Measurements from ENCODE around the gene KIF26A.

Gene KIF26A

DNA sequence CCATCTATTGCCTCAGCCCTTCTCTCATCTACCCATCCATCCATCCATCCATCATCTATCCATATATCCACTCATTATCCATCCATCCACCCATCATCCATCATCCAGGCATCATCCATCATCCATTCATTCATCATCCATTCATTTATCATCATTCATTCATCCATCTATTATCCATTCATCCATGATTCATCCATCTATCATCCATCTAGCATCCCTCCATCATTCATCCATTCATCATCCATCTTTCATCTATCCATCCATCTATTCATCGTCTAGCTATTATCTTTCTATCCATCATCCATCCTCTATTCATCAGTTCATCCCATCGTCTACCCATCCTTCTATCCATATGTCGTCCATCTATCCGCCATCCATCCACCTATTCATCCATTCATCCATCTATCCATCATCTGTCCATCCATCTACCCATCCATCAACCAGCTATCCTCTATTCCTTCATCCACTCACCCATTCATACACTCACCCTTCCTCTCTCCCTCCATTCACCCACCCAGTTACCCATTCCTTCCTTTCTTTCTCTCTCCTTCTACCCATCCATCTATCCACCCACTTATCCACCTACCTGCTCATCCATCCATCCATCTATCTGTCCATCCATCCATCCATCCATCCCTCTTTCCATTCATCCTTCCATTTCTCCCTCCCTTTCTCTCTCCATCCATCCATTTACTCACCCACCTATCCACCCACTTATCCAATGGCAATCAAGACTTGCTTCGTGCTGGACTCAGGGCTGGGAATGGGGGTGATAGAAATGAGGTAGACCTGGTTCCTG is 59.3 kb downstream of the KIF26A start:
- H3F3A ChIP-seq (ENCODE audit: insufficient read depth, low read length), result no peaks in the 10 kb centered on the region
- H3K4me3 ChIP-seq (ENCODE audit: low read depth, low read length, poor library complexity, severe bottlenecking), result no peak overlapping the region
- no peak overlapping the region for H3K4me2 ChIP-seq (ENCODE audit: low read length)
- H3K27ac ChIP-seq (ENCODE audit: low read depth, low read length, poor library complexity, severe bottlenecking), result no peak overlapping the region
- no peaks in the 10 kb centered on the region for H3K36me3 ChIP-seq (ENCODE audit: insufficient read depth, low read length)
- no peaks in the 10 kb centered on the region for H3K79me2 ChIP-seq (ENCODE audit: insufficient read depth, low read length)
- no peak overlapping the region for H3K9ac ChIP-seq (ENCODE audit: low read length)
- H3K9me3 ChIP-seq (ENCODE audit: low read length), result no peaks in the 10 kb centered on the region
- no peaks in the 10 kb centered on the region for H3K9me2 ChIP-seq (ENCODE audit: low read depth, low read length)
- H3K4me1 ChIP-seq (ENCODE audit: insufficient read depth, low read length, severe bottlenecking), result no peaks in the 10 kb centered on the region
- H3K27me3 ChIP-seq (ENCODE audit: insufficient read depth, low read length), result peaks cover 5% of the 10 kb centered on the region; the same call in 1 of the 2 replicates
- H4K20me1 ChIP-seq (ENCODE audit: insufficient read depth, low read length), result no peaks in the 10 kb centered on the region
- no peak overlapping the region for H2AFZ ChIP-seq (ENCODE audit: low read length)
- TF ChIP-seq CTCF (IDR thresholded peaks at IDR 0.05; ENCODE audit: low read length) (no peak), EZH2 (IDR thresholded peaks at IDR 0.05; ENCODE audit: borderline replicate concordance, low read length) (no peak)

DNA sequence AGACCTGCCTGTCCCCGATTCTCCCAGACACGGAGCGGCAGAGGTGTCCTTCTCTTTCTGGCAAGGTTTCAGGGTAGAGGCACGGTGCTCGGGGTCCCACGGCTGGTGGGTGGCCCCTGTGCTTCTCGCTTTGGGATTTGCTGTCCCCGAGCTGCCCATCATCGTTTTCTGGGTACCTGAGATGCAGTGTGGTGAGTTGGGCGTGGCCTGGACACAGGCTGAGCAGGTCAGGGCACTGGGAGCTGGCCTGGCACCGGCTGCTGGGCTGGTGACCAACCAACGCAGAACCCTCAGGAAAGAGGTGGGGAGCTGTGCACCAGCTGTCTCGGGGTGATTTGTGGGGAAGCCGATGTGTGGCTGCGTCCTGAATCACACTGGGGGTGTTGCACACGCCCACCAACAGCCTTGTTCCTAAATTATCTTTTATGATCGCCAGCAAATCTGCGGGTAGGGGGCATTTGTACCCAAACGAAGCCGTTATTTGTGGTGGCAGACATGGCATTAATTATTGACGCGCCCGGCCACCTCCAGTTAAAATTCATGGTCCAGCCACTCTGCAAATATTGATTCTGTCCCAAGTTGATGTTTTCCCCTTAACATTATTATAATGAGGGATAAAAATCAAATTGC is 61.0 kb downstream of the KIF26A start:
- no peak overlapping the region for H3K27ac ChIP-seq (ENCODE audit: low read depth, low read length, poor library complexity, severe bottlenecking)
- H3K9ac ChIP-seq (ENCODE audit: low read length), result no peak overlapping the region
- no peak overlapping the region for H3K4me3 ChIP-seq (ENCODE audit: low read depth, low read length, poor library complexity, severe bottlenecking)
- H3K4me2 ChIP-seq (ENCODE audit: low read length), result no peak overlapping the region
- no peaks in the 10 kb centered on the region for H3K9me3 ChIP-seq (ENCODE audit: low read length)
- no peaks in the 10 kb centered on the region for H4K20me1 ChIP-seq (ENCODE audit: insufficient read depth, low read length)
- H2AFZ ChIP-seq (ENCODE audit: low read length), result no peak overlapping the region
- H3K79me2 ChIP-seq (ENCODE audit: insufficient read depth, low read length), result no peaks in the 10 kb centered on the region
- no peak for TF ChIP-seq EZH2 (IDR thresholded peaks at IDR 0.05; ENCODE audit: borderline replicate concordance, low read length)
- no peak for TF ChIP-seq CTCF (IDR thresholded peaks at IDR 0.05; ENCODE audit: low read length)
- H3K4me1 ChIP-seq (ENCODE audit: insufficient read depth, low read length, severe bottlenecking), result no peaks in the 10 kb centered on the region
- no peaks in the 10 kb centered on the region for H3F3A ChIP-seq (ENCODE audit: insufficient read depth, low read length)
- no peaks in the 10 kb centered on the region for H3K9me2 ChIP-seq (ENCODE audit: low read depth, low read length)
- H3K36me3 ChIP-seq (ENCODE audit: insufficient read depth, low read length), result no peaks in the 10 kb centered on the region
- H3K27me3 ChIP-seq (ENCODE audit: insufficient read depth, low read length), result peaks cover 5% of the 10 kb centered on the region; the same call in 1 of the 2 replicates

- no peaks in the 10 kb centered on the region for H3F3A ChIP-seq (ENCODE audit: insufficient read depth, low read length)
- H2AFZ ChIP-seq (ENCODE audit: low read length), result no peak overlapping the region
- no peaks in the 10 kb centered on the region for H4K20me1 ChIP-seq (ENCODE audit: insufficient read depth, low read length)
- no peaks in the 10 kb centered on the region for H3K79me2 ChIP-seq (ENCODE audit: insufficient read depth, low read length)
- no peak for TF ChIP-seq CTCF (IDR thresholded peaks at IDR 0.05; ENCODE audit: low read length)
- no peak for TF ChIP-seq EZH2 (IDR thresholded peaks at IDR 0.05; ENCODE audit: borderline replicate concordance, low read length)
- no peaks in the 10 kb centered on the region for H3K9me2 ChIP-seq (ENCODE audit: low read depth, low read length)
- H3K9ac ChIP-seq (ENCODE audit: low read length), result no peak overlapping the region
- peaks cover 5% of the 10 kb centered on the region; the same call in 1 of the 2 replicates for H3K27me3 ChIP-seq (ENCODE audit: insufficient read depth, low read length)
- H3K27ac ChIP-seq (ENCODE audit: low read depth, low read length, poor library complexity, severe bottlenecking), result no peak overlapping the region
- no peak overlapping the region for H3K4me2 ChIP-seq (ENCODE audit: low read length)
- no peaks in the 10 kb centered on the region for H3K9me3 ChIP-seq (ENCODE audit: low read length)
- H3K4me1 ChIP-seq (ENCODE audit: insufficient read depth, low read length, severe bottlenecking), result no peaks in the 10 kb centered on the region
- no peaks in the 10 kb centered on the region for H3K36me3 ChIP-seq (ENCODE audit: insufficient read depth, low read length)
- no peak overlapping the region for H3K4me3 ChIP-seq (ENCODE audit: low read depth, low read length, poor library complexity, severe bottlenecking)
Observed at GRCh38 chr14:104200106-104200505, 61.7 kb downstream of the KIF26A start.

Data from OCI-LY1 (cell line).